Endothelial cell of umbilical vein (primary cell): Measurements from ENCODE around the gene MTFR1L. TPM values are rescaled to one million over a fixed set of nuclear protein-coding genes. Genes with fewer than 3 reads are reported as not detected.

Source experiments
- BruUV-seq: library from RNA; stranded (reverse); fragments of 400-500 nt; replicated peaks from 2 replicates; lab custom pipeline; 2021; lab: Mats Ljungman, UMichigan
- CTCF ChIA-PET: fragments of 300-600, 350-600 bp; sonication (Branson Sonifier 250); formaldehyde crosslinking; loops from one replicate; lab custom pipeline; 2021; ENCODE audit warnings: antibody characterized with exemption, inconsistent platforms; lab: Charles Lee
- POLR2A ChIA-PET: fragments of 300-600, 350-600 bp; sonication (Branson Sonifier 250); formaldehyde crosslinking; loops from one replicate; lab custom pipeline; 2021; ENCODE audit warnings: antibody characterized with exemption, inconsistent platforms; lab: Charles Lee
- DNase-seq: peaks from one replicate; pipeline ENCODE4 v3.0.0-alpha.2; 2011; ENCODE audit warnings: low read depth, low spot score
- FAIRE-seq: peaks from 2 replicates; lab custom pipeline; 2011; peaks lifted over from hg19 to GRCh38; lab: Jason Lieb, UNC
- H2AFZ ChIP-seq: 2 replicates; pipeline ENCODE4 v1.6.0; 2012; ENCODE audit warnings: low read depth, low read length, control low read depth, inconsistent platforms
- H3K27ac ChIP-seq: 2 replicates; pipeline ENCODE4 v1.5.1; 2011; ENCODE audit warnings: low read depth, mild to moderate bottlenecking, control low read depth, low read length, moderate library complexity; ENCODE audit not compliant: insufficient read depth
- H3K27me3 ChIP-seq, 2 experiments: 2 replicates each; pipeline versions ENCODE4 v1.6.0 to v1.6.1; 2011; ENCODE audit warnings: low read length in 2 of 2, mixed read lengths in 1 of 2; ENCODE audit not compliant: control insufficient read depth in 2 of 2, insufficient read depth in 2 of 2
- H3K36me3 ChIP-seq, 2 experiments: 2 replicates in 1 of 2; 3 replicates in 1 of 2; pipeline ENCODE4 v1.5.1; 2011; ENCODE audit warnings: low read length in 2 of 2, mild to moderate bottlenecking in 1 of 2, moderate library complexity in 1 of 2; ENCODE audit not compliant: control insufficient read depth in 2 of 2, insufficient read depth in 2 of 2; ENCODE audit errors: extremely low read depth in 1 of 2
- H3K4me1 ChIP-seq: 3 replicates; pipeline ENCODE4 v1.5.1; 2011; ENCODE audit warnings: mild to moderate bottlenecking, low read length; ENCODE audit not compliant: control insufficient read depth, insufficient read depth; ENCODE audit errors: extremely low read depth
- H3K4me2 ChIP-seq: 2 replicates; pipeline ENCODE4 v1.6.1; 2011; ENCODE audit warnings: low read length, control low read depth, mixed read lengths; ENCODE audit not compliant: insufficient read depth
- H3K4me3 ChIP-seq, 3 experiments: fragments of 200-600 bp in 1 of 3; sonication (generic), shearing (Covaris generic) in 1 of 3; replicated peaks in 1 of 3; 2 replicates each; pipeline ENCODE4 v1.5.1; 2011 to 2016; ENCODE audit warnings: control low read depth in 3 of 3, low read length in 3 of 3, mild to moderate bottlenecking in 2 of 3, inconsistent platforms in 1 of 3, low read depth in 1 of 3, moderate library complexity in 1 of 3; ENCODE audit not compliant: insufficient read depth in 1 of 3
- H3K79me2 ChIP-seq: 2 replicates; pipeline ENCODE4 v1.6.0; 2012; ENCODE audit warnings: low read length, inconsistent platforms; ENCODE audit not compliant: control insufficient read depth, insufficient read depth
- H3K9ac ChIP-seq: replicated peaks from 2 replicates; pipeline ENCODE3; 2011; ENCODE audit warnings: low read length, control low read depth; ENCODE audit not compliant: insufficient read depth; ENCODE audit errors: extremely low read depth
- H3K9me1 ChIP-seq: replicated peaks from 3 replicates; pipeline ENCODE4 v1.6.0; 2011; ENCODE audit warnings: mild to moderate bottlenecking, low read length; ENCODE audit not compliant: control insufficient read depth, insufficient read depth; ENCODE audit errors: extremely low read depth
- H3K9me3 ChIP-seq: replicated peaks from 2 replicates; pipeline ENCODE4 v1.5.1; 2012; ENCODE audit warnings: low read length, inconsistent platforms; ENCODE audit not compliant: control insufficient read depth, insufficient read depth
- H4K20me1 ChIP-seq: replicated peaks from 2 replicates; pipeline ENCODE3; 2011; ENCODE audit warnings: mild to moderate bottlenecking, low read length; ENCODE audit not compliant: control insufficient read depth, insufficient read depth; ENCODE audit errors: extremely low read depth
- CTCF ChIP-seq, 2 donors: IDR thresholded peaks; 1 replicate in 1 of 2; 2 replicates in 1 of 2; pipeline ENCODE4 v1.5.1; 2011; ENCODE audit warnings: low read length in 2 of 2, mild to moderate bottlenecking in 2 of 2, moderate library complexity in 2 of 2, control low read depth in 1 of 2, inconsistent platforms in 1 of 2, low read depth in 1 of 2; ENCODE audit not compliant: insufficient read depth in 1 of 2; ENCODE audit errors: extremely low read depth in 1 of 2
- EZH2 ChIP-seq: IDR thresholded peaks from 2 replicates; pipeline ENCODE4 v1.6.1; 2012; ENCODE audit warnings: borderline replicate concordance, low read depth, mild to moderate bottlenecking, moderate library complexity, low read length, inconsistent platforms; ENCODE audit not compliant: severe bottlenecking
- FOS ChIP-seq: IDR thresholded peaks from 2 replicates; pipeline ENCODE4 v1.6.1; 2011; ENCODE audit warnings: mild to moderate bottlenecking, low read length, moderate library complexity, borderline replicate concordance; ENCODE audit not compliant: insufficient read depth
- GATA2 ChIP-seq: IDR thresholded peaks from 2 replicates; pipeline ENCODE4 v1.7.0; 2011; ENCODE audit warnings: low read depth, mild to moderate bottlenecking, moderate library complexity, mixed read lengths, low read length; ENCODE audit not compliant: insufficient read length, insufficient read depth
- JUN ChIP-seq: IDR thresholded peaks from 2 replicates; pipeline ENCODE4 v1.6.1; 2011; ENCODE audit warnings: borderline replicate concordance, low read depth; ENCODE audit not compliant: insufficient read length, insufficient read depth
- MAX ChIP-seq: IDR thresholded peaks from 2 replicates; pipeline ENCODE4 v1.6.1; 2011; ENCODE audit not compliant: insufficient read depth, insufficient read length
- MYC ChIP-seq: IDR thresholded peaks from one replicate; pipeline ENCODE4 v1.6.1; 2011; ENCODE audit warnings: mild to moderate bottlenecking, low read depth, low read length
- POLR2A ChIP-seq: IDR thresholded peaks from 2 replicates; pipeline ENCODE4 v1.6.1; 2012; ENCODE audit warnings: low read depth, mild to moderate bottlenecking, control low read depth, low read length
- POLR2AphosphoS5 ChIP-seq: IDR thresholded peaks from 2 replicates; pipeline ENCODE4 v1.6.1; 2012; ENCODE audit warnings: low read depth, mild to moderate bottlenecking, control low read depth, low read length, moderate library complexity; ENCODE audit not compliant: insufficient read depth
- dilution Hi-C: fragments of 300-500 bp; cut with MboI; formaldehyde crosslinking; loops from one replicate; pipeline ENCODE4 v1.15.0; 2019; ENCODE audit warnings: low sequenced_read_pairs; ENCODE audit not compliant: extremely low pct_ligation_motif_present
- intact Hi-C: fragments of 100-400 bp; cut with micrococcal nuclease; formaldehyde crosslinking; loops from one replicate; pipeline ENCODE4 v1.10.0; 2022
- polyA plus RNA-seq, 4 experiments: library from polyadenylated mRNA; depleted of rRNA in 3 of 4; stranded (reverse) in 3 of 4; unstranded in 1 of 4; fragments of >200 nt; gene quantifications; 2 replicates each; pipeline versions ENCODE4 v1.2.1 to v1.2.3, GENCODE V29; 2011 to 2012; ENCODE audit warnings: missing spikeins in 1 of 4
- total RNA-seq: library from RNA; stranded (reverse); gene quantifications from 2 replicates; pipeline ENCODE4 v1.2.3, GENCODE V29; 2021

The MTFR1L gene
- total and polyA plus RNA-seq, 2 donors (not counting 3 experiments of a cell fraction or from before 2014, with no cell fraction given), result 34.8 to 45.5 TPM

DNA sequence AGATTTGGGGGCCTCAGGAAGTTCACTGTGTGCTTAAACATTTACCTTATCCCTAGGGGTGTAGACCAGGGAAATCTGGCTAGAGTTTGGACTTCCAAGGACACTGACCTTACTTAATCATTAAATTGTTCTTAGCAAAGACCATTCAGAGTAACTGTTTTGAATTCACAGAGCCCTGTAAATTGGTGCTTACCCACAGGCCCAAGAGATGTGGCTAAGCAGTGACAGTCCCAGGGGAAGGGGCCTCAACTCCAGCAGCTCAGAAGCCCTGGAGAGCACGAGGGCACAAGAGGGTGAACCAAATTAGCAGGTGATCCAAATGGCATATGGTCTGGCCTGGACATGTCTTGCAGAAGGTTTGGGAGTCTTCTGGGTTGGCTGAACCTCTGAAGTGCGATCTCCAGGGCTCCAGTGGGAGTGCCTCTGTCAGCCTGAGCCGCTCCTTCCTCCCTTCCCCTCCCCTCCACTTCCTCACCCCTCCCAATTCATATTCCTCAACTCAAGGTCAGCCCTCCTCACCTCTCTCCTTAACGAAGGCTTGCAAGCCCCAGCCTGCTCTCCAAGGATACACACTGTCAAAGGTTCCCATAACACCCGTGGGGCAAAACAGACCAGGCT is 51.4 kb downstream of the MTFR1L start:
- H3K27ac ChIP-seq, result no peak overlapping the region
- no TSS peak for BruUV-seq
- dilution Hi-C loops, result no loop called here
- no peak overlapping the region for H3K9ac ChIP-seq
- POLR2A ChIA-PET, result no interaction called here
- H3K4me3 ChIP-seq, result no peak overlapping the region
- intact Hi-C loops, result no loop called here
- H4K20me1 ChIP-seq, result no peaks in the 10 kb centered on the region
- H3K4me2 ChIP-seq, result no peak overlapping the region
- H3K36me3 ChIP-seq, result no peaks in the 10 kb centered on the region
- no peaks in the 10 kb centered on the region for H3K79me2 ChIP-seq
- H2AFZ ChIP-seq, result no peak overlapping the region
- H3K4me1 ChIP-seq, result peaks cover 16% of the 10 kb centered on the region
- TF ChIP-seq MYC (no peak), MAX (no peak), CTCF (IDR thresholded peaks at IDR 0.05; ENCODE audit: extremely low read depth in 1 of 2, insufficient read depth in 1 of 2, low read depth in 1 of 2, low read length in 2 of 2) (no peak), POLR2A (no peak), GATA2 (no peak), EZH2 (no peak), FOS (no peak), POLR2AphosphoS5 (no peak), JUN (no peak)
- DNase-seq, result no peak
- no peaks in the 10 kb centered on the region for H3K9me3 ChIP-seq
- H3K9me1 ChIP-seq, result no peaks in the 10 kb centered on the region
- FAIRE-seq, result no peak
- no peaks in the 10 kb centered on the region for H3K27me3 ChIP-seq
- CTCF ChIA-PET, result no interaction called here
